DND-41 (cell line): Measurements from ENCODE around the gene DRD4.

ENCODE experiments used
- ATAC-seq: fragments of 200-7000 bp; cut with Tn5 transposase; 3 replicates; pipeline ENCODE4 v1.9.1; 2021; ENCODE audit warnings: low read depth; ENCODE audit not compliant: insufficient read depth
- DNase-seq: peaks from one replicate; pipeline ENCODE4 v3.0.0-alpha.2; 2020
- H2AFZ ChIP-seq: 2 replicates; pipeline ENCODE4 v1.6.0; 2012; ENCODE audit warnings: low read depth, low read length
- H3K27ac ChIP-seq: 2 replicates; pipeline ENCODE4 v1.5.1; 2012; ENCODE audit warnings: low read length, inconsistent platforms
- H3K27me3 ChIP-seq: fragments of 200-600 bp; sonication (generic); 2 replicates; pipeline ENCODE4 v1.6.0; 2012; ENCODE audit warnings: low read length, mild to moderate bottlenecking, inconsistent platforms; ENCODE audit not compliant: insufficient read depth, poor library complexity
- H3K36me3 ChIP-seq: 2 replicates; pipeline ENCODE4 v1.5.1; 2012; ENCODE audit warnings: low read length, inconsistent platforms; ENCODE audit not compliant: insufficient read depth
- H3K4me1 ChIP-seq: 2 replicates; pipeline ENCODE4 v1.5.1; 2012; ENCODE audit warnings: mild to moderate bottlenecking, low read length; ENCODE audit not compliant: insufficient read depth
- H3K4me2 ChIP-seq: 2 replicates; pipeline ENCODE4 v1.6.0; 2012; ENCODE audit warnings: mild to moderate bottlenecking, moderate library complexity, low read length, inconsistent platforms; ENCODE audit not compliant: insufficient read depth
- H3K4me3 ChIP-seq, 2 experiments: fragments of 200-600 bp in 1 of 2; shearing (Covaris generic) in 1 of 2; 2 replicates each; pipeline ENCODE4 v1.5.1; 2012 to 2016; ENCODE audit warnings: inconsistent platforms in 2 of 2, low read length in 2 of 2, mild to moderate bottlenecking in 2 of 2, low read depth in 1 of 2, moderate library complexity in 1 of 2
- H3K79me2 ChIP-seq: 2 replicates; pipeline ENCODE4 v1.6.0; 2012; ENCODE audit warnings: low read length, inconsistent platforms; ENCODE audit not compliant: insufficient read depth
- H3K9ac ChIP-seq: 2 replicates; pipeline ENCODE4 v1.6.0; 2012; ENCODE audit warnings: low read depth, mild to moderate bottlenecking, inconsistent platforms, low read length, moderate library complexity
- H3K9me3 ChIP-seq: 2 replicates; pipeline ENCODE4 v1.5.1; 2012; ENCODE audit warnings: low read length, moderate library complexity, mild to moderate bottlenecking, inconsistent platforms; ENCODE audit not compliant: insufficient read depth, severe bottlenecking
- H4K20me1 ChIP-seq: 2 replicates; pipeline ENCODE4 v1.6.0; 2012; ENCODE audit warnings: low read length; ENCODE audit not compliant: insufficient read depth
- EZH2 ChIP-seq: IDR thresholded peaks from 3 replicates; pipeline ENCODE4 v1.6.1; 2012; ENCODE audit warnings: borderline replicate concordance, low read depth, mild to moderate bottlenecking, moderate library complexity, low read length, inconsistent platforms; ENCODE audit not compliant: severe bottlenecking
- TF ChIP-seq, protein P1 (sequence below): IDR thresholded peaks from 2 replicates; pipeline ENCODE4 v1.5.1; 2012; ENCODE audit warnings: borderline replicate concordance, low read length, moderate library complexity, mild to moderate bottlenecking; ENCODE audit not compliant: poor library complexity, severe bottlenecking; ENCODE audit errors: extremely low read depth

The DRD4 gene

DNA sequence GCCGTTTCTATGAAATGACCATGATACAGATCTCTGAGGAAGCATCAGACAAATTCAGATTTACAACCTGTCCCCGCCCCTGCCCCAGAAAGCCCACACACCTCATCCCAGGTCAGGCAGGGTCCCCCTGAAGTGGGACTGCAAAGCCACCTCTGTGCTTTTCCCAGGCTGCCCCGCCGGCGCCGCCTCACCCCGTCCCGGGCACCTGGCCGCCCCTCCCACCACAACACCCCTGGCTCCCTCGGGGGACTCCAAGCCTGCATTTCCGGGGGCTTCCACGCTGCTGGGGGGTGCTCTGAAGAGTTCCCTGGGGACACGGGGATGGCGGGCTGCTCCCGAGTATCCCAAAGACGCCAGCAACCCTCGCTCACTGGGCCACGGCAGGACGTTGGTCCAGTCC lies 23.2 kb downstream of the DRD4 start:
- H3K4me3 ChIP-seq: no peak overlapping the region
- no peak overlapping the region for H3K27ac ChIP-seq
- H3K27me3 ChIP-seq: no peaks in the 10 kb centered on the region
- no peaks in the 10 kb centered on the region for H3K4me1 ChIP-seq
- peaks cover 82% of the 10 kb centered on the region for H3K36me3 ChIP-seq
- DNase-seq (no peak), ATAC-seq (no peak)
- peaks cover 41% of the 10 kb centered on the region for H4K20me1 ChIP-seq
- H3K79me2 ChIP-seq: peaks cover 19% of the 10 kb centered on the region
- no peak overlapping the region for H3K9ac ChIP-seq
- no peak for TF ChIP-seq EZH2
- TF ChIP-seq, protein P1, sequence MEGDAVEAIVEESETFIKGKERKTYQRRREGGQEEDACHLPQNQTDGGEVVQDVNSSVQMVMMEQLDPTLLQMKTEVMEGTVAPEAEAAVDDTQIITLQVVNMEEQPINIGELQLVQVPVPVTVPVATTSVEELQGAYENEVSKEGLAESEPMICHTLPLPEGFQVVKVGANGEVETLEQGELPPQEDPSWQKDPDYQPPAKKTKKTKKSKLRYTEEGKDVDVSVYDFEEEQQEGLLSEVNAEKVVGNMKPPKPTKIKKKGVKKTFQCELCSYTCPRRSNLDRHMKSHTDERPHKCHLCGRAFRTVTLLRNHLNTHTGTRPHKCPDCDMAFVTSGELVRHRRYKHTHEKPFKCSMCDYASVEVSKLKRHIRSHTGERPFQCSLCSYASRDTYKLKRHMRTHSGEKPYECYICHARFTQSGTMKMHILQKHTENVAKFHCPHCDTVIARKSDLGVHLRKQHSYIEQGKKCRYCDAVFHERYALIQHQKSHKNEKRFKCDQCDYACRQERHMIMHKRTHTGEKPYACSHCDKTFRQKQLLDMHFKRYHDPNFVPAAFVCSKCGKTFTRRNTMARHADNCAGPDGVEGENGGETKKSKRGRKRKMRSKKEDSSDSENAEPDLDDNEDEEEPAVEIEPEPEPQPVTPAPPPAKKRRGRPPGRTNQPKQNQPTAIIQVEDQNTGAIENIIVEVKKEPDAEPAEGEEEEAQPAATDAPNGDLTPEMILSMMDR: no peak
- H3K4me2 ChIP-seq: no peak overlapping the region
- no peaks in the 10 kb centered on the region for H3K9me3 ChIP-seq
- no peak overlapping the region for H2AFZ ChIP-seq

DNA sequence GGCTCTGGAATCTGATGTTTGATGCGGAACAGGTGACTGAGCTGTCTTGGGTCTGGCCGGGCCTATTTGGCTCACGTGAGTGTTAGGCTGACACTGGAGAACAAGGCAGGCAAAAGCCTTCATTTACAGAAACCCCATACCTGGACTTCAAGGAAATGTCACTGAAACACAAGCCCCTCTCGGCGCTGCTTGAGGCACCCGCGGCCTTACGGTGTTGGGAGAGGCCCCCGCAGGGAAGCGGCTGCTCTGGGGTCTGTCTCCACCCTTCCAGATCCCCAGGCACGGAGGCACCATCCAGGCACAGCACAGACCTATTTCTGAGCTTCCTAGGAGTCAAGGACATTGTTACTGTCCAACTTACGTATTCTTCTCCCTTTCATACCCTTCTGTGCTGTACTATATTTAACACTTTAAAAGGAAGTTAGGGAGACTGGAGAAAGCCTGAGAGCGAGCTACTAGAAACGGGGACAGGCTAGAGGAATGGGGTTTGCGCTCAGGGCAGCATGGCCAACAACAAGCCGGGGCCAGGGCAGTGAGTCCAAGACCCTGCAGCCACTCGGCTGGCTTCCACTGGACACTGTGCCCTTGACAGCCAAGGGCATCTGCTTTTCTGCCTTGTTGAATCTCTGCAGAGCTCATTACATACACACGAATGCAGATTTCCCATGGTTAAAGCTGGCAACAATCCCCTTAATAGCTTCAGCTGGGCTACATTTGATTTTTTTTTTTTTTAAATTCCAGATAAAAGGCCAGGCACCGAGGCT lies 23.8 kb downstream of the DRD4 start:
- H3K9ac ChIP-seq: no peak overlapping the region
- H3K4me2 ChIP-seq: no peak overlapping the region
- ATAC-seq (no peak), DNase-seq (no peak)
- no peaks in the 10 kb centered on the region for H3K27me3 ChIP-seq
- TF ChIP-seq, protein P1: no peak
- no peak for TF ChIP-seq EZH2
- H3K36me3 ChIP-seq: peaks cover 84% of the 10 kb centered on the region
- no peaks in the 10 kb centered on the region for H3K9me3 ChIP-seq
- peaks cover 41% of the 10 kb centered on the region for H4K20me1 ChIP-seq
- no peak overlapping the region for H3K27ac ChIP-seq
- no peak overlapping the region for H3K4me3 ChIP-seq
- no peaks in the 10 kb centered on the region for H3K4me1 ChIP-seq
- no peak overlapping the region for H2AFZ ChIP-seq
- peaks cover 20% of the 10 kb centered on the region for H3K79me2 ChIP-seq

DNA sequence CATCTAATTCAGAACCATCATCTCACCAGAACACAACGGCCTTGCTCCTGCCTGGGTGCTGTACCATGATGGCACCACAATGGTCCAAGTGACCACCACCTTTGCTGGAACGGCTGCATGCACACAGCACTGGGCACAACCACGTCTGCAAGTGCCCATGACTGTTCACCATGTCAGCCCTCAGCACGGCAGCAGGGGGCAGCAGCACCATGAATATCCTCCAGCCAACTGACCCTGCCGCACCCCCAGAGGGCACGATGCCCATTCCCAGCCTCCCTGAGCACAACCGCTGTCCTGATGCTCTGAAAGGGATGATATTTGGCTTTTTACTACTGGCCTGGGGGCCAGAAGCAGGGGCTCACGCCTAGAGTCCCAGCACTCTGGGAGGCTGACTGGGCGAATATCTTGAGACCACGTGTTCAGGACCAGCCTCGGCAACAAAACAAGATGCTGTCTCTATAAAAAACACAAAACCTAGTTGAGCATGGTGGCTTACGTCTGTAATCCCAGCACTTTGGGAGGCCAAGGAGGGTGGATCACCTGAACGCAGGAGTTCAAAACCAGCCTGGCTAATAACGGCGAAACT lies 25.7 kb downstream of the DRD4 start:
- Histone ChIP-seq H3K4me3 (no peak overlapping the region), H3K36me3 (peaks cover 83% of the 10 kb centered on the region), H3K4me2 (no peak overlapping the region), H3K79me2 (peaks cover 20% of the 10 kb centered on the region), H2AFZ (no peak overlapping the region), H3K9me3 (no peaks in the 10 kb centered on the region), H3K27me3 (no peaks in the 10 kb centered on the region), H4K20me1 (peaks cover 30% of the 10 kb centered on the region), H3K4me1 (no peaks in the 10 kb centered on the region), H3K27ac (no peak overlapping the region), H3K9ac (no peak overlapping the region)
- no peak for TF ChIP-seq EZH2
- TF ChIP-seq, protein P1: peak; percentile 65
- DNase-seq: no peak
- ATAC-seq: peak; percentile 61; the same call in 1 of the 3 replicates
